GM19238 (cell line): Measurements from ENCODE around the gene HRG.
"Not testable (repeated sequence)": the region's sequence is repeated elsewhere in the genome, so short reads cannot be mapped to it uniquely, and the experiment has no call there.

ENCODE experiments used
- DNase-seq: peaks from one replicate; pipeline ENCODE4 v3.0.0; 2011; ENCODE audit warnings: low spot score; ENCODE audit not compliant: insufficient read length

Gene HRG, protein sequence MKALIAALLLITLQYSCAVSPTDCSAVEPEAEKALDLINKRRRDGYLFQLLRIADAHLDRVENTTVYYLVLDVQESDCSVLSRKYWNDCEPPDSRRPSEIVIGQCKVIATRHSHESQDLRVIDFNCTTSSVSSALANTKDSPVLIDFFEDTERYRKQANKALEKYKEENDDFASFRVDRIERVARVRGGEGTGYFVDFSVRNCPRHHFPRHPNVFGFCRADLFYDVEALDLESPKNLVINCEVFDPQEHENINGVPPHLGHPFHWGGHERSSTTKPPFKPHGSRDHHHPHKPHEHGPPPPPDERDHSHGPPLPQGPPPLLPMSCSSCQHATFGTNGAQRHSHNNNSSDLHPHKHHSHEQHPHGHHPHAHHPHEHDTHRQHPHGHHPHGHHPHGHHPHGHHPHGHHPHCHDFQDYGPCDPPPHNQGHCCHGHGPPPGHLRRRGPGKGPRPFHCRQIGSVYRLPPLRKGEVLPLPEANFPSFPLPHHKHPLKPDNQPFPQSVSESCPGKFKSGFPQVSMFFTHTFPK

DNA sequence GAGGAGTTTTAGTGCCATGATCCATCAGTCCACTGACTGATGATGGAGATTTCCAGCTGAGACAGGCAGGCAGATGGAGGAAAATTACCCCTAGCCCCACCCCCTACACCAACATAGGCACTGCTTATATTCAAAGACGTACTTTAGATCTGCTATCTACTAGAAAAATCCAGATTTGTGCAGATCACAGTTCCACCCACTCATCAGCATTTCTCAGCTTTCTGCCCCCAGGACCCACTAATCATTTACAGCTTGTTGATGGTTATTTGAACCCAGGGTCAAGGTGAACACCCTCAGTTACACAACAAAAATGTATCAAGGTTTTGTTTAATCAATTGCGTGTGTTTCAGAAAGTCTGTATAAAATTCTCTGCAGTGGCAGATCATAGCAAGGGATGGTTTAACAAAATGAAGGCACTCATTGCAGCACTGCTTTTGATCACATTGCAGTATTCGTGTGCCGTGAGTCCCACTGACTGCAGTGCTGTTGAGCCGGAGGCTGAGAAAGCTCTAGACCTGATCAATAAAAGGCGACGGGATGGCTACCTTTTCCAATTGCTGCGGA, at the start of gene HRG:
TSS of gene HRG (plus strand) at position 390 of the 564 bp plus-strand sequence. CDS start at position 408, 18 bp downstream.
- DNase-seq = no peak

DNA sequence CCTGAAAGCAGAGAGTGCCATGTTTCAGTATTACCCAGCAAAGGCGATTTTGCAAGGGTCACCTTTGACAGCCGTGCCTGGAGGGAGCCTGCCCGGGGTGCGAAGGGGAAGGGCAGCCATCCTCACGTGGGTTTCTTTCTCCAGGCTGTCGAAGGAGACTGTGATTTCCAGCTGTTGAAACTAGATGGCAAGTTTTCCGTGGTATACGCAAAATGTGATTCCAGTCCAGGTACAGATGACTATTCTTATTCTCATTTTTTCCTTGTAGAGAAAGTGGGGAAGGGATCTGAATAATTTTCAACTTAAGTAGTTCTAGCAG, 49.6 kb upstream of the HRG start:
- DNase-seq = no peak

DNA sequence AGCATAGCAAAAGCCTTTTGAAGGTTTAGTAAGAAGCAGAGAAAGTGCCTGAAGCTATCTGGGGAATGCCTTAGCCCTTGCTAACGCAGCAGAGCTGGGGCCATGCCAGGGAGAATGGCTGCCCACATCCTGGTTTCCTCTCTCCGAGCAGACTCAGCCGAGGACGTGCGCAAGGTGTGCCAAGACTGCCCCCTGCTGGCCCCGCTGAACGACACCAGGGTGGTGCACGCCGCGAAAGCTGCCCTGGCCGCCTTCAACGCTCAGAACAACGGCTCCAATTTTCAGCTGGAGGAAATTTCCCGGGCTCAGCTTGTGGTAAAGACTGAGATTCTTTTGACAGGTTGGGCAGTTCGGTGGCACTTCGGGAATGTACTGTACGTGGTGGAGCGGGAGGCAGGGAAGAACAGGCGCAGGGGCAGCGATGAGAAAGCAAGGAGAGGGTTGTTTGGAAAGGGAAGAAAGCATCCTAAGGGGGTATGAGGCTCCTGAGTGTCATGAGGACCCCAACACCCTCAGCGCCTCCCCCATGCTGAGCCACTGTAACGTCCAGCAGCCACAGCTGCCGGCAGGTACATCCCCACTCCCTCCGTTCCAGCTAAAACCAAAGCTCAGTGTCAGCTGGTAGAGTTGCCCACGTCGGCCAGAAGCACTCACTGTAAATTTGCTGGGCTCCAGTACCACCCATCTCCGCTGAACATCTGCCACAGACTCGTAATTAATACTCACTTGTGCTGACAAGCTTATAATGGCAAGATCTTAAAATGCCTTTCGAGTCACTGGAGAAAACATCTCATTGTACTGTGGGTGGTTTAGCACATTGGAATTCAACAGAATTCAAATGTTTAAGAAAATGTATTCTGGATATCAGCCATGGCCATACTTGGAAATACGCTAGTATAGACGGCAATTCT, 48.5 kb upstream of the HRG start:
- DNase-seq = peak; percentile 83

DNA sequence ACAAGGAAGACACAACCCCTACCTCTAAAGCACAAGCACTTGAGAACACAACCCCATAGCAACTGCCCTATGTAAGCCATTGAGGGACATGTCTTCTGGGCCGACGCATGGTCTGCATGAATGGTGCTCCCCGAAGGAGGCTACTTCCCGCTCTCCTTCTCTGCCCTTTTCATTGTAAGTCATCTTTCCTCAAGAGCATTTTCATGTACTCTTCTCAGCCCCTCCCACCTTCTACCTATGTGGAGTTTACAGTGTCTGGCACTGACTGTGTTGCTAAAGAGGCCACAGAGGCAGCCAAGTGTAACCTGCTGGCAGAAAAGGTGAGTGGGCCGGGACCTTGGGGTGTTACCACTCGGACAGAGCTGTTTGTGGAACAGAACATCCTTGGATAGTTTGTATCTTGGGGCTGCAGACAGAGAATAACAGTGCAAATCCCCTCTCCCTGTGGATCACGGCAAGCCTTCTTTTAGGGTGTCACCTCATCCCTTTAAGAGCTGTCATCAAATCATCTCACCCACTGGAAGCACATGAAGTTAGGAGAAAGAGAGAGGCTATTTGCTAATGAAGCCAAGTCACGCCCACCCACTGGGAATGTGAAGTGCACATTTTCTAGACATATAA, 47.4 kb upstream of the HRG start:
- no peak for DNase-seq

DNA sequence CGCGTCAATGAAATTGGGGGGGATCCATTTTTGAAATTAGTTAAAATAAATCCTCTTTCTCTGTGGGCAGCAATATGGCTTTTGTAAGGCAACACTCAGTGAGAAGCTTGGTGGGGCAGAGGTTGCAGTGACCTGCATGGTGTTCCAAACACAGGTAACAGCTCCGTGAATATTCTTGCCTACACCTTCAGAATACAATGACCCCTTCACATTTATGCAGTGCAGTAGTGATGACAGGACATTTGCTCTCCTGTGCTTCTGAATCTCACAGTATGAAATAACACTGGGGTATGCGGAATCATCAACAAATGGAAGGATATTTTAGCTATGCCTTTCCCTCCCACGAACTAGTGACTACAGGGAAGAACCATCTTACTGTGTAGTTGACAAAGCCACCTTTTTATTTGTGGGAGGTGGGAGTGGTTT, 46.0 kb upstream of the HRG start:
- no peak for DNase-seq

DNA sequence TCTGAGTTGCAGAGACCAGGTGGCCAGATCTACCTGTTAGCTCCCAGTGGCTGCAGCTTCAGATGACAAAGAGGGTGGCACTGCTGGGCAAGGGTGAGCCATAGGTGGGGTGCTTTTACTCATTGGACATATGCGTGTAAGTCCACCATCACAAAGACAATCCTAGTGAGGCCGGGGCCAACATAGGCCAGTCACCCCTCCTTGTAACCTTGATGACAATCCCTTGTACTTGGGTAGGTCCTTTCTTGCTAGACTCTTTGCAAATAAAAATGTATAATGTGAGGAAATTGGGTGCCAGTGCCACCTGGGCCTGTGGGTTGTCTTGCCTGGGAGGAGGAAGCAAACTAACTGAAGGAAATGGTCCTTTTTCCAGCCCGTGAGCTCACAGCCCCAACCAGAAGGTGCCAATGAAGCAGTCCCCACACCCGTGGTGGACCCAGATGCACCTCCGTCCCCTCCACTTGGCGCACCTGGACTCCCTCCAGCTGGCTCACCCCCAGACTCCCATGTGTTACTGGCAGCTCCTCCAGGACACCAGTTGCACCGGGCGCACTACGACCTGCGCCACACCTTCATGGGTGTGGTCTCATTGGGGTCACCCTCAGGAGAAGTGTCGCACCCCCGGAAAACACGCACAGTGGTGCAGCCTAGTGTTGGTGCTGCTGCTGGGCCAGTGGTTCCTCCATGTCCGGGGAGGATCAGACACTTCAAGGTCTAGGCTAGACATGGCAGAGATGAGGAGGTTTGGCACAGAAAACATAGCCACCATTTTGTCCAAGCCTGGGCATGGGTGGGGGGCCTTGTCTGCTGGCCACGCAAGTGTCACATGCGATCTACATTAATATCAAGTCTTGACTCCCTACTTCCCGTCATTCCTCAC, 45.4 kb upstream of the HRG start:
- no peak for DNase-seq

DNA sequence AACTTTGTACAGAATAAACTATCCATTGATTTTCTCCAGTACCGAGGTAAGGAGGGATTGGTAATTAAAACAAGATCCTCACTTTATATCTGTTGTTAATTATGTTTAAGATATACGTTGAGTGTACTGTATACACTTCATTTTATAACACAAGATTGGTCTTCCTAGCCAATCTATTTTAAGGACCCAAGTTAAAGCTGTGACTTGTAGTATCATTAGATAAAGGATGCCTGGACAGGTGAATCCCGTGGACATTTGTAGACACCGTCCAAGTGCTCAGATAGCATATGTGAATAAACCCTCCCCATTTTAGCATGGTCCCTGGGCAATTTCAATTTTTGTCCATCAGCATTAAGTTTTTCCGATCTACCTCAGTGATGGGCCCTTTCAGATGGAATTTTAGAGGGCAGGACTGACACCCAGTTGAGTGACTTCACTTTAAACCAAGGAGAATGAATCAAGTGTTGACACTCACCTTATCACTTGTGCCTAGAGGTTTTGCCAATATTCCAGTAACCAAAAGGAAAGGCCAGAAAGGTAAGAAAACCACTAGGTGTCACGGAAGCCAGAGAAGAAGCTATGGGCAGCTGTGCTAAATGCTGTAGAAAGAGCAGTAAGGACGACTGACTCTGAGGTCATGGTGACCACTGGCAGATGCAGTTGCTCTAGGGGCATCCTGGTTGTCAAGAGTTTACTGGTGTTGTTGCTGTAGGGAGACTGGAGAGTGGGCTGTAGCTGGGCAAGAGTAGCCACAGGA, 43.7 kb upstream of the HRG start:
- DNase-seq = no peak

DNA sequence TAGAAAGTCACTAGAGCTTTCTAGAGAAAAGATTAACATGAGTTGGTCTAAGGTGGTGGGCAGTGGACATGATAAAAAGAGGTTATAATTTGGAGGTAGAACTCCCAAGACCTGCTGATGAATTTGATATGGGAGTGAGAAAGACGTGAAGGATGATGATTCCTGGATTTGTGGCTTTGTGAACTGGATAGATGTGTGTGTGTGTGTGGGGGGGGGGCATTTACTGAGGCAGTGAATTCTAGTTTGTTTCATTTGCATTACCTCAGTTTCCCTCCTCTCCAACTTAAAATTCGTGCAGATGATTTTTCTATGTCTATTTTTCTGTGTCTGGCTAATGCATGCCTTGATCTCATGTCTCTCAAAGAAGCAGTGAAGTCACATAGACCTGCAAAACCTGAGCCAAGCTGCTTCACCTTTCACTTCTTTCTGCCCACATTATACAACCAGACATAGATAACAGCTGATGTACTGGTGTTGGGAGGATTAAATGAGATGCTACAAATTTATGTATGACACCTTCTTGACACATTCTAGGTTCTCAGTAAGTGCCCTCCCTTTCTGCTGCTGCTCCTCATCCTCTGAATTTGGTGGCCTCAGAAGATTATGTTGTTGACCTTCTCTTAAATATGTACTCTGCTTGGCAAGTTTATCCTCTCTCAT, 43.0 kb upstream of the HRG start:
- no peak for DNase-seq

DNA sequence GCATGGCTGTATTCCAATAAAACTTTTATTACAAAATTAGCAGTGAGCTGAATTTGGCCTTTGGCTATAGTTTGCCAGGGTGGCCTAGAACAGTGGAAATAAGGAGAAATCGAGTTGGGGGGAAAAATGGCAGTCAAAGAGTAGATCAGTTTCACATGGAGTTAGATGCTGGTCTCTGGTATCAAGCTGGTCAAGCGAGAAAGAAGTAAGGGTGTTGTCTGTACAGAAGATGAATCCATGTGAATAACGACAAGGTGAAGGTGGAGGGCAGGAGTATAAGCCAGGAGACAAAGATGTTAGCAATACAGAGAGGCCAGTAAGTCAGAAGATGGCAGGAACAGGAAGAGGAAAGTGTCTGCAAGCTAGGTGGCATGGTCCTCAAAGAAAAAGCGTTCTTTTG, 41.2 kb upstream of the HRG start:
- no peak for DNase-seq

DNA sequence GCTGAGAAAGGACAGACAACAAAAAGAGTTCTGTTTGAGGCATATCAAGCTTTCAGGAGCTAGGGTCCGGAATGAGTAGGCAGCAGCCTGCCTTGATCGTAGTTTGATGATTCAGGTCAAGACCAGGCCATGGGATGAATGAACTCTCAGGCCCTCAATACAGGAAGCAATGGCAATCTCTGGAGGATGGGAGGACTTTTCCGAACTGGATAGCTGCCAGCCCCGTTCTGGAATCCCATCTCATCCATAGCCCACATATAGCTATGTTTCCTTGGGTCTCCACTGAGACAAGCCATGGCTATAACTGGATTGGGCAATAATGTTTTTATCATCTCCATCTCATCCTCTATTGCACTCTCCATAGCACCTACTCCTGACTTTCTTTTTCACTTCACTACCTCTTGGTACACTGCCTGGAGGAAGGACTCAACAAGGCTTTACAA, 40.2 kb upstream of the HRG start:
- no peak for DNase-seq

DNA sequence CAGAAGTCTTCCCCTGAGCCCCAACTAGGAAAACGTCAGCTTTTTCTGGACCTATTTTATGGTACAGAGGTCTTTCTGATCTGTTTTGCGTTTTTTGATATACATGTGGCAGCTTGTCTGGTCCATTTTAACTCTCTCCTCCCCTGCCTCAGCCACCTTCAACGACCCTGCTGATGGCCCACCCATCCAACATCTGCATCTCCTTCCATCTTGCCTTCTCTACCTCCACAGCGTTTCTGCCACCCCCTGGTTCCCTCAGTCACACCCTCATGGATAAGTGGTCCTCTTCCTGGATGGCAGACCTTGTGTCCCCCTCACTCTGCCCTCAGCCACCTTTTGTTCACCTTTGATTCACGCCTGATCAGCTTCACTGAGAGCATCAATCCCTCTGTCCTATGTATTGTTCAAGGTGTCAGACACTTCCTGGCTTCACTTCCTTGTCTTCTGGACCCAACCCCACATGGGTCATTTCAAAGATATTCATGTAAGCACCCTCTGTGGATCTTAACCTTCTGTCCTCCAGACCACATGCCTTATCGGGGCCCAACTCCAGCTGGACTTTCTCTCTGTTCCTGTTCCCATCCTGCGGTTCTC, 39.5 kb upstream of the HRG start:
- no peak for DNase-seq

DNA sequence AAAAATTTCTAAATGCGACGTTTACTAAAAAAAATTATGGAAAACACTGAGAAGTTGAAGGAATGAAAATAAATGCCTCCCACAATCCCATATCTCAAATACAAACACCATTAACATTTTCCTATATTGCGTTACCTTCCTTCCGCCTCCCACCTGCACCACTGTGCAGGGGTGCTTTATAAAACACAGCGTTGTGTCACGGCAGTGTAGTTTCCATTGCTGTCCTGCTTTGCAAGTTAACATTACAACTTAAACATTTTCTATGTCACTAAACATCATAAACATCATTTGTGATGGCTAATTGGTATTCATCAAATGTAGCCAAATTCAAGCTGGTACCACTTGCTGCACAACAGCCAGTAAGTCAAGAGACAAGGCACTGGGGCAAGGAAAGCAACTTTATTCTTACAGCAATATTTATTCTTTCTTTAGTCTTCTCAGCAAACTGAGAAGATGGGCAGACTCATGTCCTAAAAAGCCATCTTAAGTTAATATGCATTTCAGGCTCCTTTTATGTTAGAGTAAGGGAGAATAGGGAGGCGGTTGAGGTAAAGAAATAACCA, 37.9 kb upstream of the HRG start:
- DNase-seq = no peak

DNA sequence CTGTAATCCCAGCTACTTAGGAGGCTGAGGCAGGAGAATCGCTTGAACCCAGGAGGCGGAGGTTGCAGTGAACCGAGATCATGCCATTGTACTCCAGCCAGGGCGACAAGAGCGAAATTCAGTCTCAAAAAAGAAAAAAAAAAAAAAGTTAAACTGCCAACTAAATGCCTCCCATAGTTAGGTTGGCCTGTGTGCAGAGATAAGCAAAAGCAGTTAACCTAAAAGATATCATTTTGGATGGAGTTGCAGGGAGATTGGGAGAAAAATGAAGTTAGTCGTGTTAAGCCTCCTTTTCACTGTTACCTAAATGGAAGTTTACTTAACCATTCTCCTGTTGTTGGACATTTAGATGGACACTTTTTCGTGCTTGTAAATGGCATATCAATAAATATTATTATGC, 37.1 kb upstream of the HRG start:
- DNase-seq = no peak

DNA sequence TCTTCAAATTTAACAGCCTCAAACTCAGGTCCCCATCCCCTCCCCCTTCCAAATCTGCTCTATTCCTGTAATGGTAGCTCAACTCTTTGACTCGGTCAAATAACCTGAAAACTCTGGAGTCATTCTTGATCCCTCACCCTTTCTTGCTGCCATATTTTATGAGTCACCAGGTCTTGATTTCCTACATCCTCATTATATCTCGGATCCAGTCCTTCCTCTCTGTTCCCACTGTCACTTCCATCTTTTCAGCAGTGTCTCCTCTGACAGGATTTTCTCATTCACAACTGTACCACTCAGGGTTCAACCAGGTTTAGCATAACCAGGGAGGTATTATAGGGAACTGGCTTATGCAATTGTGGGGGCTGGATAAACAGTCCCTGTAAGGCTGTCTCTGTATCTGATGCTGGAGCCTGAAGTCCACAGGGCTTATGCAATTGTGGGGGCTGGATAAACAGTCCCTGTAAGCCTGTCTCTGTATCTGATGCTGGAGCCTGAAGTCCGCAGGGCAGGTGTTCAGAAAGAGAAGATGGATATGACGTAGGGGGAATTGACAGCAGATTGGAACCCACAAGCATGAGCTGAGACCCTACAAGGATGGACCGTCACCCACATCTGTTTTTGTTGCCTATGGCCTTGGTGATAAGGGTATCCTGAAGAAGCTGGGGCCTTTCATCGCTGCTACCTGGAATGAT, 34.7 kb upstream of the HRG start:
- DNase-seq = no peak

DNA sequence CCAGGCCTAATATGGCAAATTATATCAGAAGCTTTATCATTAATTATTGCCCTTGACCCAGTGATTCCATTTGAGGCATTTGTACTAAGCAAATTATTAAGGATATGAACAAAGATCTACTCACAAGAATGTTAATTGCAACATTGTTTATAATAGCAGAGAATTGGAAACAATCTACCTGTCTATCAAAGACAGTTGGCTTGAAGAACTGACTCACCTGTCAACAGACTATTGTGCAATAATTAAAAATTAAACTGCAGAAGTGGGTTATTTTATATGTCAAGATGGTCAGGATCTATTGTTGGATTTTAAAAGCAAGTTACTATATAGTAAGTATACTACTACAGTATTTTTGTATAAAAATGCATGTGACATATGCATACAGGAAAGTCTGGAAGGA, 32.3 kb upstream of the HRG start:
- DNase-seq = no peak

DNA sequence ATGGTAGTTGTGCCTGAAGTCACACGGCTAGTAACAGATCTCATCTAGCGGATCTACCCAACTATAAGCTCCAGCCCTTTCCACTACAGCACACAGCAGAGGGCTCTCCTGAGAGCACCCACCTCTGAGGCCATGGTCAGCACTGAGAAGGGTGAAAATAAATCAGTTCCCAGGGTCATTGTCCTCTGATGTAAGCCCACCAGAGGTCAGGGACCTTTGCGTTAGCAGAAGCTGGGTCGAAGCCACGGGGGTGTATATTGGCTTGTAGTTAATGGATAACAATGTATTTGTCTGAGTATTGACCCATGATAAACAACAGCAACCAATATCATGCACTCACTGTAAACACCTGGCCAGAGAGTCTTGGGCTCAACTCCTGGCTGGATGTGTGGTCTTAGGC, 31.6 kb upstream of the HRG start:
- DNase-seq = not testable (repeated sequence)

DNA sequence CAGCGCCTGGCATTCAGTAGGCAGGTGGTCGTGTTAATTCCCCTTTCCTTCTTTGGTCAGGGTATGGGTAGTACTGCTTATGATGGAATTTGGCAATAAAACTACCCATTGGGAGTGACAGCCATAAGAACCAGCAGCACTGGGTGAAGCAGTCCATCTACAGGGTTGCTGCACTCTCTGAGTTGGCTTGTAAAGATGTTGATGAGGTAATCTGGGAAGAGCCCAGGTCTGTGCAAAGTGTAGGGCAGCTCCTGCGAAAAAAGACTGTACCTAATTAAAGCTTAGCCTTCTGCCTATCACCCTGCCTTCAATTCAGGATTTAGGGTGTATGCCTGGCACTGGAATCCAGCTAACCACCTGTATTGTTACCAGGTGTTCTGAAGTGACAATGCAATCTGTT, 30.3 kb upstream of the HRG start:
- DNase-seq = no peak

DNA sequence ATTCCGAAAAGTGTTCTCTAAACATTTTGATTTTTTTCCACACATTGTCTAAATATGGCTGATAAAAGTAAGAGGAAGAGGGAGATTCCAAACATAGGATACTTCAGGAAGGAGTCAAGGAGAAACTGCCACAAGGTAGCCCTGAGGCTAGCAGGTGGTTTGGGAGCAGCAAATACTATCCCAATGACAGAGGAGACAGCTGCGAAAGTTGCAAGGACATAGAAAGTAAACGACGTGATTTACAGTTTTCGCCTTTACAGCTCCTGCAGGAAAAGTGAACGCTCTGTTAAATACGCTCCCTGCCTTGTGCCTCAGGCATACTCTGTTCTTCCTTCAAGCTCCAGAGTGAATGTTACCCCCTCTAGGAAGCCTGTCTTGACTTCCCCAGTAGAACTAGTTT, 29.3 kb upstream of the HRG start:
- no peak for DNase-seq
